Activated CD4-positive, alpha-beta memory T cell treated with anti-CD3 and anti-CD28 coated beads, Interleukin-2, amount 10 ng/mL, durations not matched to agents 7 days and 5 days (primary cell): Measurements from ENCODE around the gene NHSL1. TPM values are rescaled to one million over a fixed set of nuclear protein-coding genes. Genes with fewer than 3 reads are reported as not detected.
"Not testable (repeated sequence)": the region's sequence is repeated elsewhere in the genome, so short reads cannot be mapped to it uniquely, and the experiment has no call there.

Source experiments
- CTCF ChIA-PET: fragments of 350-600 bp; sonication (Branson Sonifier 250); formaldehyde crosslinking; loops from one replicate; lab custom pipeline; 2021; ENCODE audit warnings: antibody characterized with exemption, inconsistent platforms; lab: Charles Lee
- POLR2A ChIA-PET: fragments of 350-600 bp; sonication (Branson Sonifier 250); formaldehyde crosslinking; loops from one replicate; lab custom pipeline; 2021; ENCODE audit warnings: antibody characterized with exemption; lab: Charles Lee
- DNase-seq: peaks from one replicate; pipeline ENCODE4 v3.0.0-alpha.2; 2020
- H3K27ac Mint-ChIP-seq: one replicate; pipeline ENCODE4 v1.8.0; 2021; ENCODE audit warnings: mild to moderate bottlenecking, mixed read lengths
- H3K27me3 Mint-ChIP-seq: one replicate; pipeline ENCODE4 v1.8.0; 2021; ENCODE audit warnings: mixed read lengths
- H3K36me3 Mint-ChIP-seq: one replicate; pipeline ENCODE4 v1.8.0; 2021; ENCODE audit warnings: low read depth, mixed read lengths
- H3K4me1 Mint-ChIP-seq: one replicate; pipeline ENCODE4 v1.8.0; 2021; ENCODE audit warnings: mixed read lengths
- H3K4me3 Mint-ChIP-seq: one replicate; pipeline ENCODE4 v1.8.0; 2021; ENCODE audit warnings: mild to moderate bottlenecking, mixed read lengths
- H3K9me3 Mint-ChIP-seq: one replicate; pipeline ENCODE4 v1.8.0; 2021; ENCODE audit warnings: mixed read lengths
- total RNA-seq, 2 experiments: library from RNA; stranded (reverse); gene quantifications; one replicate each; pipeline ENCODE4 v1.2.3, GENCODE V29; 2021

Gene NHSL1
- total RNA-seq, 2 experiments from 2014 or later, result 1.0 to 1.4 TPM

- H3K4me3 Mint-ChIP-seq, result no peak overlapping the region
- no peaks in the 10 kb centered on the region for H3K9me3 Mint-ChIP-seq
- DNase-seq, result no peak
- H3K36me3 Mint-ChIP-seq, result no peaks in the 10 kb centered on the region
- CTCF ChIA-PET, result interaction anchor here (1.1 to 1.2 kb wide), 2 partner anchors 10 to 68 kb away, joined by 3 read pairs; no protein-coding TSS in a partner anchor
- H3K4me1 Mint-ChIP-seq, result no peaks in the 10 kb centered on the region
- POLR2A ChIA-PET, result no interaction called here
- no peak overlapping the region for H3K27ac Mint-ChIP-seq
- no peaks in the 10 kb centered on the region for H3K27me3 Mint-ChIP-seq
These were observed 59.7 kb downstream of the NHSL1 start for GRCh38 chr6:138439546-138439945.

GRCh38 chr6:138434925-138435324, 64.4 kb downstream of the NHSL1 start:
- no peaks in the 10 kb centered on the region for H3K36me3 Mint-ChIP-seq
- H3K4me3 Mint-ChIP-seq, result no peak overlapping the region
- H3K9me3 Mint-ChIP-seq, result no peaks in the 10 kb centered on the region
- no peaks in the 10 kb centered on the region for H3K4me1 Mint-ChIP-seq
- no peak for DNase-seq
- no peak overlapping the region for H3K27ac Mint-ChIP-seq
- ChIA-PET POLR2A (no interaction called here), CTCF (interaction anchor here (2.0 to 2.4 kb wide), 2 partner anchors 74 to 86 kb away, joined by 4 to 15 read pairs; no protein-coding TSS in a partner anchor)
- no peaks in the 10 kb centered on the region for H3K27me3 Mint-ChIP-seq

- Mint-ChIP-seq H3K27me3 (peaks cover 2% of the 10 kb centered on the region), H3K4me1 (no peaks in the 10 kb centered on the region), H3K9me3 (no peaks in the 10 kb centered on the region), H3K4me3 (no peak overlapping the region), H3K27ac (no peak overlapping the region), H3K36me3 (no peaks in the 10 kb centered on the region)
- ChIA-PET CTCF (interaction anchor here (0.8 kb wide), 1 partner anchor 86 kb away, joined by 3 read pairs; no protein-coding TSS in a partner anchor), POLR2A (no interaction called here)
- DNase-seq, result no peak
These were observed 65.2 kb downstream of the NHSL1 start for GRCh38 chr6:138434096-138434495.

- POLR2A ChIA-PET, result no interaction called here
- Mint-ChIP-seq H3K27me3 (peaks cover 2% of the 10 kb centered on the region), H3K27ac (no peak overlapping the region), H3K36me3 (no peaks in the 10 kb centered on the region), H3K4me3 (no peak overlapping the region), H3K4me1 (no peaks in the 10 kb centered on the region), H3K9me3 (no peaks in the 10 kb centered on the region)
- CTCF ChIA-PET, result interaction anchor here (1.2 kb wide), 1 partner anchor 77 kb away, joined by 5 read pairs; no protein-coding TSS in a partner anchor
- no peak for DNase-seq
These were observed 67.3 kb downstream of the NHSL1 start for GRCh38 chr6:138432063-138432356.

GRCh38 chr6:138431256-138432062, 67.8 kb downstream of the NHSL1 start:
- Mint-ChIP-seq H3K27me3 (peaks cover 2% of the 10 kb centered on the region), H3K4me3 (no peak overlapping the region), H3K9me3 (no peaks in the 10 kb centered on the region), H3K27ac (no peak overlapping the region), H3K4me1 (no peaks in the 10 kb centered on the region), H3K36me3 (no peaks in the 10 kb centered on the region)
- CTCF ChIA-PET, result interaction anchor here (1.1 to 8.6 kb wide), 6 partner anchors 68 to 335 kb away, joined by 3 to 91 read pairs (median 4); partner anchors contain the start of gene NHSL1
- POLR2A ChIA-PET, result interaction anchor here (1.1 kb wide), 1 partner anchor 24 kb away, joined by 4 read pairs; no protein-coding TSS in a partner anchor
- DNase-seq, result no peak

GRCh38 chr6:138430361-138431145, 68.7 kb downstream of the NHSL1 start:
- Mint-ChIP-seq H3K4me3 (no peak overlapping the region), H3K4me1 (no peaks in the 10 kb centered on the region), H3K9me3 (no peaks in the 10 kb centered on the region), H3K27ac (no peak overlapping the region), H3K27me3 (peaks cover 2% of the 10 kb centered on the region), H3K36me3 (no peaks in the 10 kb centered on the region)
- DNase-seq, result no peak
- ChIA-PET CTCF (interaction anchor here (1.1 to 8.6 kb wide), 7 partner anchors 69 to 336 kb away, joined by 3 to 91 read pairs (median 3); partner anchors contain the start of gene NHSL1), POLR2A (interaction anchor here (1.1 kb wide), 1 partner anchor 25 kb away, joined by 4 read pairs; no protein-coding TSS in a partner anchor)

- no peaks in the 10 kb centered on the region for H3K36me3 Mint-ChIP-seq
- H3K27ac Mint-ChIP-seq, result no peak overlapping the region
- H3K27me3 Mint-ChIP-seq, result peaks cover 2% of the 10 kb centered on the region
- H3K4me3 Mint-ChIP-seq, result no peak overlapping the region
- POLR2A ChIA-PET, result no interaction called here
- no peak for DNase-seq
- H3K9me3 Mint-ChIP-seq, result no peaks in the 10 kb centered on the region
- no peaks in the 10 kb centered on the region for H3K4me1 Mint-ChIP-seq
- CTCF ChIA-PET, result interaction anchor here (0.6 to 8.6 kb wide), 12 partner anchors 10 to 316 kb away, joined by 3 to 91 read pairs (median 4); partner anchors contain the start of gene NHSL1
These were observed 69.5 kb downstream of the NHSL1 start for GRCh38 chr6:138429761-138430160.

GRCh38 chr6:138428944-138429598, 70.2 kb downstream of the NHSL1 start:
- Mint-ChIP-seq H3K36me3 (no peaks in the 10 kb centered on the region), H3K4me1 (no peaks in the 10 kb centered on the region), H3K4me3 (no peak overlapping the region), H3K9me3 (no peaks in the 10 kb centered on the region), H3K27me3 (peaks cover 2% of the 10 kb centered on the region), H3K27ac (no peak overlapping the region)
- CTCF ChIA-PET, result interaction anchor here (0.6 to 8.6 kb wide), 14 partner anchors 10 to 315 kb away, joined by 3 to 91 read pairs (median 4); no protein-coding TSS in a partner anchor
- POLR2A ChIA-PET, result no interaction called here
- DNase-seq, result no peak

- Mint-ChIP-seq H3K4me3 (no peak overlapping the region), H3K4me1 (peaks cover 6% of the 10 kb centered on the region), H3K36me3 (no peaks in the 10 kb centered on the region), H3K9me3 (no peaks in the 10 kb centered on the region), H3K27me3 (peaks cover 2% of the 10 kb centered on the region), H3K27ac (no peak overlapping the region)
- ChIA-PET CTCF (interaction anchor here (0.9 to 8.6 kb wide), 10 partner anchors 14 to 319 kb away, joined by 3 to 91 read pairs (median 5); no protein-coding TSS in a partner anchor), POLR2A (interaction anchor here (1.3 kb wide), 1 partner anchor 81 kb away, joined by 3 read pairs; no protein-coding TSS in a partner anchor)
- no peak for DNase-seq
These were observed 71.6 kb downstream of the NHSL1 start for GRCh38 chr6:138427701-138428100.

GRCh38 chr6:138426500-138427123, 72.7 kb downstream of the NHSL1 start:
- Mint-ChIP-seq H3K4me3 (no peak overlapping the region), H3K9me3 (no peaks in the 10 kb centered on the region), H3K4me1 (peaks cover 7% of the 10 kb centered on the region), H3K27ac (no peak overlapping the region), H3K36me3 (no peaks in the 10 kb centered on the region), H3K27me3 (peaks cover 2% of the 10 kb centered on the region)
- POLR2A ChIA-PET, result interaction anchor here (1.3 kb wide), 1 partner anchor 23 kb away, joined by 5 read pairs; the partner anchor contains the start of gene HEBP2
- no peak for DNase-seq
- CTCF ChIA-PET, result interaction anchor here (1.2 to 8.6 kb wide), 7 partner anchors 22 to 311 kb away, joined by 3 to 91 read pairs (median 7); no protein-coding TSS in a partner anchor

GRCh38 chr6:138425256-138425655, 74.0 kb downstream of the NHSL1 start:
- H3K36me3 Mint-ChIP-seq, DNase-seq, H3K27ac Mint-ChIP-seq, H3K27me3 Mint-ChIP-seq, H3K4me3 Mint-ChIP-seq, H3K4me1 Mint-ChIP-seq, H3K9me3 Mint-ChIP-seq: not testable (repeated sequence)
- POLR2A ChIA-PET, result interaction anchor here (1.3 kb wide), 1 partner anchor 21 kb away, joined by 5 read pairs; the partner anchor contains the start of gene HEBP2
- CTCF ChIA-PET, result interaction anchor here (7.2 to 8.6 kb wide), 2 partner anchors 84 to 93 kb away, joined by 74 to 91 read pairs; no protein-coding TSS in a partner anchor
